ENCODE measurements around the gene COLEC12.

COLEC12 gene

DNA sequence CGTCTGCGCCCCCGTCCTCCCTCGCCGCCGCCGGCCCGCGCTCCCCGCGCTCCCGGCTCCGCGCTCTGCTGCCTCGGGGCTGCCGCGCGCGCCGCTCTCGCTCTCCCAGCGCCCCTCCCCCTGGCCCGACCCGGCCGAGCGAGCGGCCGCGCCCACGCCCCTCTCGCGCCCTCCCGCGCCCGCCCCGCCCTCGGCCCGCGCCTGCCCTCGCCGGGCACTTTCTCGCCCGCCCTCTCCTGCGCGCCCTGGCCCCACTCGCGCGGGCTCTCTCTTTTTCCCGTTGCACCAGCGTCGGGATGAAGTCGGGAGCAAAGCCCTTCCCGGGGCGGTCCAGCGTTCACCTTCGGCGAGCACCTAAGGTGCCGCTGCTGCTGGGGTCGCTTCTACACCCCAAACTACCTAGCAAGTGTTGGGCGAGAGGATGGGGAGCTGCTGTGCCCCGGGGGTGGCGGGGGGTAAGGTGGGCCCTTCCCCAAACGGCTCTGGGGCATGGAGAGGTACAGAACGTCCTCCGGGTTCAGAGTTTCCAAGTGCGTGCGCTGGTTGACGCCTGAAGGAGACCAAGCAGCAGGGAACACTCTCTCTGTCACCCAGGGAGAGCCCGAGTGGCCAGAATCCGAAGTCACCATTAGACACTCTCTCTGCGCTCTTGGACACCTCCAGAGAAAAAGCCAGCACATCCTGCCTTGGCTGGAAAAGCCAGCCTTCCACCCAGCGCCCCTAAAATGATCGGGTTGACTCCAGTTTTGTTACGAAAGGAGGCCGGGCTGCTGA, at the start of gene COLEC12:
Gene COLEC12 (minus strand): TSS at position 70 of the 774 bp plus-strand sequence. CDS start 187 bp downstream, outside the sequence.
- no peak within 1 kb of the TSS for H3K4me3 ChIP-seq (ENCODE audit: low read depth, low read length)
- TF ChIP-seq, protein P1, sequence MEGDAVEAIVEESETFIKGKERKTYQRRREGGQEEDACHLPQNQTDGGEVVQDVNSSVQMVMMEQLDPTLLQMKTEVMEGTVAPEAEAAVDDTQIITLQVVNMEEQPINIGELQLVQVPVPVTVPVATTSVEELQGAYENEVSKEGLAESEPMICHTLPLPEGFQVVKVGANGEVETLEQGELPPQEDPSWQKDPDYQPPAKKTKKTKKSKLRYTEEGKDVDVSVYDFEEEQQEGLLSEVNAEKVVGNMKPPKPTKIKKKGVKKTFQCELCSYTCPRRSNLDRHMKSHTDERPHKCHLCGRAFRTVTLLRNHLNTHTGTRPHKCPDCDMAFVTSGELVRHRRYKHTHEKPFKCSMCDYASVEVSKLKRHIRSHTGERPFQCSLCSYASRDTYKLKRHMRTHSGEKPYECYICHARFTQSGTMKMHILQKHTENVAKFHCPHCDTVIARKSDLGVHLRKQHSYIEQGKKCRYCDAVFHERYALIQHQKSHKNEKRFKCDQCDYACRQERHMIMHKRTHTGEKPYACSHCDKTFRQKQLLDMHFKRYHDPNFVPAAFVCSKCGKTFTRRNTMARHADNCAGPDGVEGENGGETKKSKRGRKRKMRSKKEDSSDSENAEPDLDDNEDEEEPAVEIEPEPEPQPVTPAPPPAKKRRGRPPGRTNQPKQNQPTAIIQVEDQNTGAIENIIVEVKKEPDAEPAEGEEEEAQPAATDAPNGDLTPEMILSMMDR (IDR thresholded peaks at IDR 0.05; ENCODE audit: low read depth, low read length): no peak
- TF ChIP-seq MYC (IDR thresholded peaks at IDR 0.05; ENCODE audit: low read depth, low read length) (no peak), POLR2A (IDR thresholded peaks at IDR 0.05; ENCODE audit: extremely low read depth, insufficient read length) (no peak)
- TF ChIP-seq, protein P2, sequence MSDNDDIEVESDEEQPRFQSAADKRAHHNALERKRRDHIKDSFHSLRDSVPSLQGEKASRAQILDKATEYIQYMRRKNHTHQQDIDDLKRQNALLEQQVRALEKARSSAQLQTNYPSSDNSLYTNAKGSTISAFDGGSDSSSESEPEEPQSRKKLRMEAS (IDR thresholded peaks at IDR 0.05; ENCODE audit: low read depth, low read length): no peak
- no peak for DNase-seq (ENCODE audit: low read depth)

DNA sequence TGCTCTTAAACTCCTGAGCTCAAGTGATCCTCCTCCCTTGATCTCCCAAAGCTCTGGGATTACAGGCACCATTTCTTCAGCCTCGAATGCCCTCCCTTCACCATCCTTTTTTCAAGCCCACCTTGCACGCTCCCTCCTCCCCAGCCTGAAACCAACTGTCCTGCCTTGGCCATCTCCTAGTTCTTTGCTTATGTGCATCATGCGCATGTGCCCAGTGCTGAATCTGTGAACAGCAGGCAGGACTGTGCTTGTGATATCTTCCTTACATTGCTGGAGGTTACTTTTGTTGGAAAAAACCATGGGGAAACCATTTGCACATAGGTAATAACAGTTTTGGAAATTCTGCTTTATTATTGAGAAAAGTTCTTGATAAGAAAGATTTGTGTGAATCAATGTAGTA, 49.5 kb upstream of the COLEC12 start:
- TF ChIP-seq, protein P1 (IDR thresholded peaks at IDR 0.05; ENCODE audit: low read depth, low read length): no peak
- TF ChIP-seq, protein P2 (IDR thresholded peaks at IDR 0.05; ENCODE audit: low read depth, low read length): no peak
- no peak for DNase-seq (ENCODE audit: low read depth)
- H3K4me3 ChIP-seq (ENCODE audit: low read depth, low read length): no peak overlapping the region

DNA sequence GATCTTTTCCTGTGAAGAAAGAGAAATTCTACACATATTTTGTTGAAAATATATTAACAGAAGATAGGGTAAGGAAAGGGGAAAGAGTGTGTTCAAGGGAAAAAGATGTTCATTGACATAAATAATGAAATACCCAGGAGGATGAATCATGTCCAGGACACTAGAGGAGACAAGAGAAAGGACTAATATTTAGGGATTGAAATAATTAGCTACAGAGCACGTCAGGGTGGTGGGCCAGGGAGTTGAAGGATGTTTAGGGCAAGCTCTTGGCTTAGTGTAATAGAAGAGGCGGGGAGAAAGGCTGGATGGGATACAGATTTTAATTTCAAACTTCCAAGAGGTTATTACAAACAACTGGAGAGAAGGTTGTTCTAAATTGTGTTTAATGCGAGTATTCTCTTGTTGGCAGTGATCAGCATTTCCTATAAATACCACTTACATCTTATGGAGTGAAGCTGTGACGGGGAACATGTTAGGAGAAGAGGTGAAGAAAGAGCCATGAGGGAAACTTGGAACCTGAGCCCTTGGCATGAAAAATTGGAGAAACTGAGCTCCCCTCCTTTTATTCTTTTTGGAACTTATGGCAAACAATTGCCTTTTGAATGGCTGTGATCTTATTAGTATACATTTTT, 43.1 kb upstream of the COLEC12 start:
- TF ChIP-seq POLR2A (IDR thresholded peaks at IDR 0.05; ENCODE audit: extremely low read depth, insufficient read length) (no peak), MYC (IDR thresholded peaks at IDR 0.05; ENCODE audit: low read depth, low read length) (no peak)
- TF ChIP-seq, protein P1 (IDR thresholded peaks at IDR 0.05; ENCODE audit: low read depth, low read length): no peak
- TF ChIP-seq, protein P2 (IDR thresholded peaks at IDR 0.05; ENCODE audit: low read depth, low read length): no peak
- H3K4me3 ChIP-seq (ENCODE audit: low read depth, low read length): no peak overlapping the region
- no peak for DNase-seq (ENCODE audit: low read depth)

DNA sequence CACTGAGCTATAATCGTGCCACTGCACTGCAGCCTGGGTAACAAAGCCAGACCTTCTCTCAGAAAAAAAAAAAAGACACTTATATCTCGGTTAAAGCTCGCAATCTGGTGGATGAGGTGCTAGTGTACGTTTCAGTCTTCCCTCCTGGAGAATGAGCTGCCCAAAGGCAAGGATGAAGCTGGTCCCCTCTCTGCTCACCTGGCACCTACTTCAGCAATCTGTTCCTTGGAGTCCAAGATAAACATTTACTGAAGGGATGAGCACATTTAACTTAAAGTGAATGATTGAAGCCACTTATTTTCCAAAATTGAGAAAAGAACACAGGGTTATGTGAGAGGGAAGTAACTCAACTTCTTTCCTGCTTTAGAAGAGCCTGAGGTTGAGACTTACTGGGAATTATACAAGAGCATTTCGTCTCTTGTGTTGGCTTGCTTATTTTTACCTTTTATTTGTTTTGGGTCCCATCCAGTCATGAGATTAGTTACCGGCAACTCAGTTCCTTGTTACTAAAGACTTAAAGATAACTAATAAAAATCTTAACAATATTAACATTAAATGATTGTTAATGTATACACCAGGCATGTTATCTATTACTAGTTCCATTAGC, 33.6 kb upstream of the COLEC12 start:
- H3K4me3 ChIP-seq (ENCODE audit: low read depth, low read length): no peak overlapping the region
- TF ChIP-seq, protein P2 (IDR thresholded peaks at IDR 0.05; ENCODE audit: low read depth, low read length): no peak
- TF ChIP-seq POLR2A (IDR thresholded peaks at IDR 0.05; ENCODE audit: extremely low read depth, insufficient read length) (no peak), MYC (IDR thresholded peaks at IDR 0.05; ENCODE audit: low read depth, low read length) (no peak)
- TF ChIP-seq, protein P1 (IDR thresholded peaks at IDR 0.05; ENCODE audit: low read depth, low read length): no peak
- no peak for DNase-seq (ENCODE audit: low read depth)

DNA sequence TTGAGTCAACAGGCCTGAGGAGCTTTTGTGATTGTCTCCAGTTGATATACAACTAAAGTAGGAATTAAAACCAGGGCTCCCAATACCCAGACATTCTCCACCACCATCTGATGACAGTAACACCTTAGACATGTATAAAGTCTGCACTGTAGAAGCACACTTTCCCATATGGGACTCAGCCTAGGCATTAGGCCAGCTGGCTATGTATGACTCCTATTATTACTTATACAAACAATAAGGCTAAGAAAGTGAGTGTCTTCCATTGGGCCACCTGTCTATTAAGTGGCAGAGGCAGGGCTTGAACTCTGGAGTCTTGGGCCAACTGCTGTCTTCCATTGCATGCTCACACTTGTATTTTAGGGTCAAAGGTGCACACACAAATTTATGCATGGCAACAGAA, 32.1 kb upstream of the COLEC12 start:
- H3K4me3 ChIP-seq (ENCODE audit: low read depth, low read length): no peak overlapping the region
- no peak for DNase-seq (ENCODE audit: low read depth)
- TF ChIP-seq, protein P2 (IDR thresholded peaks at IDR 0.05; ENCODE audit: low read depth, low read length): no peak

DNA sequence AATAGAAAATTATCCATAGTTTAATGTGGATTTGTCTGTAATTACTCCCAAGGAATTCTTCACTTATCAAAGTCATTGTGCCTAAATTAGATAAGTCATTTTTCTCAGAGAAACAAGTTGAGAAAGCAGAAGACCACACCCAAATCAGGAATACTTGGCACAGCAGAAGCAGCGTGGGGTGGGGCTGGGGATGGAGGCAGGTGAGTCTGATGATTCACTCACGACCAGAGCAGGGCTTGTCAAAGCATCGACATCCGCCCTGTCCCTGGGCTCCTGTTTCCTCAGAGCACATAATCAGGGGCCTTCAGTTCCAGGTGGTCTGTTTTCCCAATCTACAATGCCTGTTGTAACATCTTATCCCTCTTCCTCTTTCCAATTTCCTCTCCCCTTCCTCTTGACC, 31.5 kb upstream of the COLEC12 start:
- no peak overlapping the region for H3K4me3 ChIP-seq (ENCODE audit: low read depth, low read length)
- TF ChIP-seq, protein P2 (IDR thresholded peaks at IDR 0.05; ENCODE audit: low read depth, low read length): no peak
- no peak for TF ChIP-seq POLR2A (IDR thresholded peaks at IDR 0.05; ENCODE audit: extremely low read depth, insufficient read length)
- TF ChIP-seq MYC (IDR thresholded peaks at IDR 0.05; ENCODE audit: low read depth, low read length): no peak
- TF ChIP-seq, protein P1 (IDR thresholded peaks at IDR 0.05; ENCODE audit: low read depth, low read length): no peak
- no peak for DNase-seq (ENCODE audit: low read depth)
